ENCODE results near the gene KIF1A.
"Not testable (repeated sequence)": the region's sequence is repeated elsewhere in the genome, so short reads cannot be mapped to it uniquely, and the experiment has no call there.

GRCh38 chr2:240694304-240694703 is 125.7 kb downstream of the KIF1A start:
- TF ChIP-seq EGR1 (IDR thresholded peaks at IDR 0.05; ENCODE audit: borderline replicate concordance, low read depth, low read length); POLR2A (IDR thresholded peaks at IDR 0.05; ENCODE audit: control extremely low read depth in 1 of 2, low read depth in 2 of 2, low read length in 2 of 2); EZH2 (IDR thresholded peaks at IDR 0.05; ENCODE audit: low read depth, low read length, severe bottlenecking); HDAC2 (IDR thresholded peaks at IDR 0.05; ENCODE audit: borderline replicate concordance in 1 of 2, low read depth in 2 of 2, low read length in 2 of 2); CTCF (IDR thresholded peaks at IDR 0.05; ENCODE audit: control extremely low read depth in 1 of 3, insufficient read depth in 1 of 3, low read depth in 1 of 3, low read length in 3 of 3); EP300 (IDR thresholded peaks at IDR 0.05; ENCODE audit: borderline replicate concordance in 1 of 2, low read depth in 2 of 2, low read length in 2 of 2); YY1 (IDR thresholded peaks at IDR 0.05; ENCODE audit: low read depth, low read length); TAF7 (optimal IDR thresholded peaks at IDR 0.05; ENCODE audit: borderline replicate concordance, low read depth, low read length); USF2 (IDR thresholded peaks at IDR 0.05; ENCODE audit: low read length): not testable (repeated sequence)
